ENCODE results near the gene HHAT.

HHAT gene

GRCh38 chr1:210358626-210359025 lies 29.9 kb downstream of the HHAT start:
- no peak for TF ChIP-seq CTCF (IDR thresholded peaks at IDR 0.05; ENCODE audit: insufficient read depth, low read length, poor library complexity, severe bottlenecking)
- H3K36me3 ChIP-seq (ENCODE audit: control insufficient read depth, insufficient read depth, low read length), result no peaks in the 10 kb centered on the region
- DNase-seq (ENCODE audit: extremely low read depth, insufficient read length), result no peak
- no peak overlapping the region for H3K4me3 ChIP-seq (replicated peaks; ENCODE audit: low read depth, low read length)
- H3K27me3 ChIP-seq (replicated peaks; ENCODE audit: control insufficient read depth, insufficient read depth, low read length), result no peaks in the 10 kb centered on the region

GRCh38 chr1:210359255-210359654 lies 30.6 kb downstream of the HHAT start:
- DNase-seq (ENCODE audit: extremely low read depth, insufficient read length), result no peak
- TF ChIP-seq CTCF (IDR thresholded peaks at IDR 0.05; ENCODE audit: insufficient read depth, low read length, poor library complexity, severe bottlenecking), result no peak
- Histone ChIP-seq H3K36me3 (ENCODE audit: control insufficient read depth, insufficient read depth, low read length) (no peaks in the 10 kb centered on the region), H3K27me3 (replicated peaks; ENCODE audit: control insufficient read depth, insufficient read depth, low read length) (no peaks in the 10 kb centered on the region), H3K4me3 (replicated peaks; ENCODE audit: low read depth, low read length) (no peak overlapping the region)

- Histone ChIP-seq H3K27me3 (replicated peaks; ENCODE audit: control insufficient read depth, insufficient read depth, low read length) (no peaks in the 10 kb centered on the region), H3K4me3 (replicated peaks; ENCODE audit: low read depth, low read length) (no peak overlapping the region), H3K36me3 (ENCODE audit: control insufficient read depth, insufficient read depth, low read length) (no peaks in the 10 kb centered on the region)
- peak; percentile 67 for TF ChIP-seq CTCF (IDR thresholded peaks at IDR 0.05; ENCODE audit: insufficient read depth, low read length, poor library complexity, severe bottlenecking)
- no peak for DNase-seq (ENCODE audit: extremely low read depth, insufficient read length)
Observed at GRCh38 chr1:210360852-210361477, 32.3 kb downstream of the HHAT start.

DNA sequence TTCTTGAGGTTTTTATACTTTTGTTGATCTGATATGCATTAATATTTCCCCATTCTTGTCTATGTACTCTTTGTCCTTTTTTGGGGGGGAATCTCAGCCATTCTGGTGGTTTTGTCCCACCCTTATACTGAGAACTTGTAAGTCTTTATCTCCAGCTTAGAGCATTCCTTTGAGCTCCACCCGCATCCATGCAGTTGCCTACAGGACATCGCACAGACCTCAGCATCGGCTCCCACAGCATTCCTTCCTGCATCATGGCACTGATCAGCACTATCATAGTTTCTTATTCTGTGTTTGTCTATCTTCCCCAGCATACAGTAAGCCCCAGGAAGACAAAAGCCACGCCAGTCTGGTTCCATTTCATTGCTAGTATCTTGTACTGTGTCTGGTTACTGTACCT lies 33.0 kb downstream of the HHAT start:
- no peaks in the 10 kb centered on the region for H3K27me3 ChIP-seq (replicated peaks; ENCODE audit: control insufficient read depth, insufficient read depth, low read length)
- no peak for TF ChIP-seq CTCF (IDR thresholded peaks at IDR 0.05; ENCODE audit: insufficient read depth, low read length, poor library complexity, severe bottlenecking)
- no peaks in the 10 kb centered on the region for H3K36me3 ChIP-seq (ENCODE audit: control insufficient read depth, insufficient read depth, low read length)
- H3K4me3 ChIP-seq (replicated peaks; ENCODE audit: low read depth, low read length), result no peak overlapping the region
- no peak for DNase-seq (ENCODE audit: extremely low read depth, insufficient read length)

DNA sequence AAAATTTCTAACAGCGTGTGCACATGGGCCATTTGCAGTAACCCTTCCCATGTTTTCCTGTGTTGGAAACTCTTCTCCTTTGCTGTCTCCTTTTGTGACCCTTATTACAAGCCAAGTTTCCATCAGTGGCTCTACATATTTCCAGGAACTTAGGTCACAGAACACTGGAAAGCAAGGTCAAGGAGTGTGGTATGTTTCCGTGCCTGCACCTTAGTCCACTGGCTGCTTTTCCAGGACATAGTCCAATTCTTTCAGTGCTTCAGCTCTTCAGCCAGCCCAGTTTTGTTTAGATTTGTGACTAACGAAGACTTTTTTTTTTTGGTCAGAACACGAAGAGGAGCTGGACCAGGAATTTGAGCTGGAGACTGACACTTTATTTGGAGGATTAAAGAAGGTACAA lies 33.8 kb downstream of the HHAT start:
- Histone ChIP-seq H3K4me3 (replicated peaks; ENCODE audit: low read depth, low read length) (no peak overlapping the region), H3K36me3 (ENCODE audit: control insufficient read depth, insufficient read depth, low read length) (no peaks in the 10 kb centered on the region), H3K27me3 (replicated peaks; ENCODE audit: control insufficient read depth, insufficient read depth, low read length) (no peaks in the 10 kb centered on the region)
- no peak for DNase-seq (ENCODE audit: extremely low read depth, insufficient read length)
- TF ChIP-seq CTCF (IDR thresholded peaks at IDR 0.05; ENCODE audit: insufficient read depth, low read length, poor library complexity, severe bottlenecking), result no peak

- no peaks in the 10 kb centered on the region for H3K27me3 ChIP-seq (replicated peaks; ENCODE audit: control insufficient read depth, insufficient read depth, low read length)
- DNase-seq (ENCODE audit: extremely low read depth, insufficient read length), result no peak
- no peak overlapping the region for H3K4me3 ChIP-seq (replicated peaks; ENCODE audit: low read depth, low read length)
- H3K36me3 ChIP-seq (ENCODE audit: control insufficient read depth, insufficient read depth, low read length), result no peaks in the 10 kb centered on the region
- TF ChIP-seq CTCF (IDR thresholded peaks at IDR 0.05; ENCODE audit: insufficient read depth, low read length, poor library complexity, severe bottlenecking), result no peak
Observed at GRCh38 chr1:210363119-210363518, 34.4 kb downstream of the HHAT start.
